Activated naive CD8-positive, alpha-beta T cell treated with anti-CD3 and anti-CD28 coated beads for 36 hours (primary cell): ENCODE measurements around the gene BCL11B. TPM values are rescaled to one million over a fixed set of nuclear protein-coding genes. Genes with fewer than 3 reads are reported as not detected.

Source experiments
- DNase-seq: peaks from one replicate; pipeline ENCODE4 v3.0.0; 2021
- H3K27ac Mint-ChIP-seq: one replicate; pipeline ENCODE4 v1.8.0; 2022; ENCODE audit warnings: mild to moderate bottlenecking, moderate library complexity, mixed read lengths
- H3K27me3 Mint-ChIP-seq: one replicate; pipeline ENCODE4 v1.8.0; 2022; ENCODE audit warnings: mild to moderate bottlenecking, mixed read lengths
- H3K36me3 Mint-ChIP-seq: one replicate; pipeline ENCODE4 v1.8.0; 2021; ENCODE audit warnings: mild to moderate bottlenecking, mixed read lengths
- H3K4me1 Mint-ChIP-seq: one replicate; pipeline ENCODE4 v1.8.0; 2021; ENCODE audit warnings: mixed read lengths
- H3K4me3 Mint-ChIP-seq: one replicate; pipeline ENCODE4 v1.8.0; 2022; ENCODE audit warnings: mild to moderate bottlenecking, moderate library complexity, mixed read lengths
- H3K9me3 Mint-ChIP-seq: one replicate; pipeline ENCODE4 v1.8.0; 2022; ENCODE audit warnings: mixed read lengths
- total RNA-seq, 2 experiments: library from RNA; stranded (reverse); gene quantifications; one replicate each; pipeline ENCODE4 v1.2.3, GENCODE V29; 2021

BCL11B gene
- total RNA-seq, 2 experiments from 2014 or later = 38.9 to 40.3 TPM

GRCh38 chr14:99148861-99149610 lies 123.0 kb downstream of the BCL11B start:
- no peaks in the 10 kb centered on the region for H3K36me3 Mint-ChIP-seq
- no peaks in the 10 kb centered on the region for H3K9me3 Mint-ChIP-seq
- no peak overlapping the region for H3K27ac Mint-ChIP-seq
- DNase-seq = no peak
- peaks cover 3% of the 10 kb centered on the region for H3K4me1 Mint-ChIP-seq
- H3K4me3 Mint-ChIP-seq = no peak overlapping the region
- no peaks in the 10 kb centered on the region for H3K27me3 Mint-ChIP-seq

GRCh38 chr14:99148131-99148530 lies 123.9 kb downstream of the BCL11B start:
- no peak overlapping the region for H3K4me3 Mint-ChIP-seq
- no peaks in the 10 kb centered on the region for H3K27me3 Mint-ChIP-seq
- peaks cover 4% of the 10 kb centered on the region for H3K4me1 Mint-ChIP-seq
- H3K36me3 Mint-ChIP-seq = no peaks in the 10 kb centered on the region
- DNase-seq = no peak
- H3K27ac Mint-ChIP-seq = no peak overlapping the region
- H3K9me3 Mint-ChIP-seq = no peaks in the 10 kb centered on the region

- H3K4me3 Mint-ChIP-seq = no peak overlapping the region
- no peaks in the 10 kb centered on the region for H3K9me3 Mint-ChIP-seq
- no peaks in the 10 kb centered on the region for H3K36me3 Mint-ChIP-seq
- DNase-seq = no peak
- H3K27ac Mint-ChIP-seq = no peak overlapping the region
- no peaks in the 10 kb centered on the region for H3K27me3 Mint-ChIP-seq
- peaks cover 4% of the 10 kb centered on the region for H3K4me1 Mint-ChIP-seq
Observed at GRCh38 chr14:99147366-99147740, 124.6 kb downstream of the BCL11B start.

- H3K4me1 Mint-ChIP-seq = peaks cover 4% of the 10 kb centered on the region
- H3K4me3 Mint-ChIP-seq = no peak overlapping the region
- H3K27ac Mint-ChIP-seq = no peak overlapping the region
- H3K9me3 Mint-ChIP-seq = no peaks in the 10 kb centered on the region
- H3K36me3 Mint-ChIP-seq = no peaks in the 10 kb centered on the region
- no peak for DNase-seq
- H3K27me3 Mint-ChIP-seq = no peaks in the 10 kb centered on the region
Observed at GRCh38 chr14:99146616-99147365, 125.2 kb downstream of the BCL11B start.

- no peaks in the 10 kb centered on the region for H3K36me3 Mint-ChIP-seq
- H3K27me3 Mint-ChIP-seq = no peaks in the 10 kb centered on the region
Observed at GRCh38 chr14:99145307-99145706, 126.7 kb downstream of the BCL11B start.

GRCh38 chr14:99143793-99144192 lies 128.2 kb downstream of the BCL11B start:
- Mint-ChIP-seq H3K4me3 (no peak overlapping the region), H3K36me3 (no peaks in the 10 kb centered on the region)

More at GRCh38 chr14:99145307-99145706, 126.7 kb downstream of the BCL11B start:
- Mint-ChIP-seq H3K4me1 (peaks cover 4% of the 10 kb centered on the region), H3K27ac (no peak overlapping the region), H3K9me3 (no peaks in the 10 kb centered on the region), H3K4me3 (no peak overlapping the region)
- no peak for DNase-seq

GRCh38 chr14:99143126-99143525 lies 128.9 kb downstream of the BCL11B start:
- no peaks in the 10 kb centered on the region for H3K36me3 Mint-ChIP-seq
- H3K4me3 Mint-ChIP-seq = no peak overlapping the region
- H3K4me1 Mint-ChIP-seq = peaks cover 8% of the 10 kb centered on the region
- H3K27me3 Mint-ChIP-seq = no peaks in the 10 kb centered on the region
- H3K9me3 Mint-ChIP-seq = no peaks in the 10 kb centered on the region
- no peak for DNase-seq
- no peak overlapping the region for H3K27ac Mint-ChIP-seq

More at GRCh38 chr14:99143793-99144192, 128.2 kb downstream of the BCL11B start:
- H3K27me3 Mint-ChIP-seq = no peaks in the 10 kb centered on the region
- H3K4me1 Mint-ChIP-seq = peaks cover 4% of the 10 kb centered on the region
- H3K9me3 Mint-ChIP-seq = no peaks in the 10 kb centered on the region
- no peak overlapping the region for H3K27ac Mint-ChIP-seq
- DNase-seq = no peak

GRCh38 chr14:99141236-99141635 lies 130.8 kb downstream of the BCL11B start:
- H3K27ac Mint-ChIP-seq = no peak overlapping the region
- no peak for DNase-seq
- no peak overlapping the region for H3K4me3 Mint-ChIP-seq
- no peaks in the 10 kb centered on the region for H3K36me3 Mint-ChIP-seq
- H3K9me3 Mint-ChIP-seq = no peaks in the 10 kb centered on the region
- H3K27me3 Mint-ChIP-seq = no peaks in the 10 kb centered on the region
- peaks cover 20% of the 10 kb centered on the region for H3K4me1 Mint-ChIP-seq

GRCh38 chr14:99138999-99139865 lies 132.8 kb downstream of the BCL11B start:
- no peaks in the 10 kb centered on the region for H3K36me3 Mint-ChIP-seq
- H3K9me3 Mint-ChIP-seq = no peaks in the 10 kb centered on the region
- H3K4me1 Mint-ChIP-seq = peaks cover 19% of the 10 kb centered on the region
- H3K27me3 Mint-ChIP-seq = no peaks in the 10 kb centered on the region
- no peak overlapping the region for H3K27ac Mint-ChIP-seq
- no peak overlapping the region for H3K4me3 Mint-ChIP-seq
- DNase-seq = no peak

- Mint-ChIP-seq H3K4me3 (peak overlapping the region; percentile 13), H3K4me1 (peaks cover 15% of the 10 kb centered on the region), H3K36me3 (no peaks in the 10 kb centered on the region), H3K9me3 (no peaks in the 10 kb centered on the region), H3K27me3 (no peaks in the 10 kb centered on the region), H3K27ac (no peak overlapping the region)
- DNase-seq = no peak
Observed at GRCh38 chr14:99137913-99138571, 134.0 kb downstream of the BCL11B start.

GRCh38 chr14:99137001-99137700 lies 134.8 kb downstream of the BCL11B start:
- no peaks in the 10 kb centered on the region for H3K9me3 Mint-ChIP-seq
- H3K36me3 Mint-ChIP-seq = no peaks in the 10 kb centered on the region
- H3K4me1 Mint-ChIP-seq = peaks cover 15% of the 10 kb centered on the region
- H3K27me3 Mint-ChIP-seq = no peaks in the 10 kb centered on the region
- no peak overlapping the region for H3K4me3 Mint-ChIP-seq
- DNase-seq = no peak
- H3K27ac Mint-ChIP-seq = no peak overlapping the region

GRCh38 chr14:99136401-99136800 lies 135.6 kb downstream of the BCL11B start:
- Mint-ChIP-seq H3K27me3 (no peaks in the 10 kb centered on the region), H3K9me3 (no peaks in the 10 kb centered on the region), H3K4me3 (no peak overlapping the region), H3K27ac (no peak overlapping the region), H3K4me1 (peaks cover 15% of the 10 kb centered on the region), H3K36me3 (no peaks in the 10 kb centered on the region)
- DNase-seq = no peak

GRCh38 chr14:99136047-99136400 lies 136.0 kb downstream of the BCL11B start:
- Mint-ChIP-seq H3K36me3 (no peaks in the 10 kb centered on the region), H3K4me1 (peaks cover 15% of the 10 kb centered on the region), H3K27ac (no peak overlapping the region), H3K4me3 (no peak overlapping the region), H3K27me3 (no peaks in the 10 kb centered on the region), H3K9me3 (no peaks in the 10 kb centered on the region)
- no peak for DNase-seq

- no peak overlapping the region for H3K27ac Mint-ChIP-seq
- H3K36me3 Mint-ChIP-seq = peaks cover 1% of the 10 kb centered on the region
- DNase-seq = no peak
- peaks cover 15% of the 10 kb centered on the region for H3K4me1 Mint-ChIP-seq
- H3K9me3 Mint-ChIP-seq = no peaks in the 10 kb centered on the region
- no peak overlapping the region for H3K4me3 Mint-ChIP-seq
- no peaks in the 10 kb centered on the region for H3K27me3 Mint-ChIP-seq
Observed at GRCh38 chr14:99134516-99135046, 137.4 kb downstream of the BCL11B start.
